Measurements from ENCODE around the gene IQGAP3.
"Not testable (repeated sequence)": the region's sequence is repeated elsewhere in the genome, so short reads cannot be mapped to it uniquely, and the experiment has no call there.

IQGAP3 gene

DNA sequence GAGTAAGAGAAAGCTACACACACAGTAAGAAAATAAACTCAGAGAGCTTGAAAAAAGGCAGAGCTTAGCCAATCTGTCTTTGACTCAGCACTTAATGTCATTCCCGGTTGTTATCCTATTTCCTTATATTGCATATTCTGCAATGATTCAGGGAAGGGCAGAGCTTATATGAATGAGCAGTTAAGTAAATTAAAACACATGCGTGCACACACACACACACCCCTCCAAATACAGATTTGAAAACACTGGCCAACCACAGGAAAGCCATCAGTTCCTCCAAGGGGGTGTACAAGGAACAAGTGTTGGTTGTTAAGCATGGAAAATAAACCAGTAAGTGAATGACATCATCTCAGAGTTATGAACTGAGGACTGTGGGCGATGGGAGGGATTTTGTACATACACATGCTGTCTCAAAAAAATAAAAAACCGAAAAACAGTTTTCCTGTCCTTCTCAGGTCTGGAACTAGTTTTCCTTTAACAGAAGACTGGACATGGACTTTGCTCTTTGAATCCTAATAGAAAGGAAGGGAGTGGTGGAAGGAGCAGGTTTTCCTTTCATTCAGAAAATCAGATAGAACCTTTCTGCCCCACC lies 1.0 kb downstream of the IQGAP3 start:
- DNase-seq: no peak

DNA sequence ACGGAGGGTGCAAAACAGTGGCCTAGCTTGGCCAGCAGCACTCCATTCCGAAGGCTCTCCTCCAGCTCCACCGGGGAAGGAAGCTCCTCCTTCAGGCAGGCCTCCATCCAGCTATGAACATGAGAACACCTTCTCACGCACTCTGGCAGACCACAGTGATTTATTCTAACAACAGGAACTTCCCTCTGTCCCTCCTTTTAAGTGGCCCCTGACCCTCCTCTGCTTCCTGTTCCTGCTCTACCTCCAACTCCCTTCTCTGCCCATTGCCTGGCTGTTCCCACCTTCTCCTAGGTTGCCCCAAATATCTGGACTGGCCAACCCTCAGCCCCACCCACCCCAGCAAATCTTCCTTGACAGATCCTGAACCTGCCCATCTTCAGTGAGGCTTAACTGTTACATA lies 5.9 kb downstream of the IQGAP3 start:
- no peak for DNase-seq

DNA sequence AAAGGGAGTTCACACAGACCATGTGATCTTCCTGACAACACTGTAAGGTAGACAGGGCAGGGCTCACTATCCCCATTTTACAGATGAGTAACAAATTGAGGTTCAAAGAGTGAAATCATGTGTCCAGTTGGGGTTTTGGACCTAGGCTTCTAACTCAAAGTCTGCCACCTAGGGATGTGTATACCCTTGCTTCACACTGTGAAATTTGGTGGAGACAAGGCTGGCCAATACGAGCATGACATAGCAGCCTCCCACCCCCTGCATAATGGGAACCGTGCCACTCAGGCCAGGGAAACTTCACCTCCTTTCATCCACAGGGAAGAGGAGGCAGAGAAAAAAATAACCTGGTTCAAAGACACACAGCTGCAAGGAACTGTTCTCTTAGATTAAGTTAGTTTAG lies 6.8 kb downstream of the IQGAP3 start:
- no peak for DNase-seq

DNA sequence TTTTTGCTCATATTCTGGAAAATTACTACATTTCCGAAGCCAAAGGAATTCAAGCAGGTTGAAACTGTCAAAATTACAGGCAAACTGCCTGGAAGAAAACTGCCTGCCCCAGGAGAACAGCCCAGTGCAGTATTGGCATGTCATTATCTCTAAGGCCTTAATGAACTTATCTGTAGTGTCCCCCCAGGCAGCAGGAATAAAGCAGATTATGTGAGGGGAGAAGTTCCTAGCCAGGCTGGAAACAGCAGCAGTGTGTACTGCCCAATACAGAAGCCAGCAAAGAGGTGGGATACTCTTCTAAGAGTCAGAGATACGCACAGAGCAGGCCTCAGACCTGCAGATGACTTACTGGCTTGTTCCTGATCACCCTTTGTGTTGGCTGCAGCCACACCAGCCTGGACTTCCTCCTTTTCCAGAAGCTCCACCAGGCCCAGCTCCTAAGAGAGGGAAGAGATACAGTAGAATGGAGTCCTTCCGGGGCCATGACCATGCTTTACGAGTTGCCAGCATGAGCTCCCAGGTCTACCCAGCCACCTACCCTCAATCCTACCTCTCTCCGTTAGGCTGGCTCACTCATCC lies 11.7 kb downstream of the IQGAP3 start:
- DNase-seq: no peak

DNA sequence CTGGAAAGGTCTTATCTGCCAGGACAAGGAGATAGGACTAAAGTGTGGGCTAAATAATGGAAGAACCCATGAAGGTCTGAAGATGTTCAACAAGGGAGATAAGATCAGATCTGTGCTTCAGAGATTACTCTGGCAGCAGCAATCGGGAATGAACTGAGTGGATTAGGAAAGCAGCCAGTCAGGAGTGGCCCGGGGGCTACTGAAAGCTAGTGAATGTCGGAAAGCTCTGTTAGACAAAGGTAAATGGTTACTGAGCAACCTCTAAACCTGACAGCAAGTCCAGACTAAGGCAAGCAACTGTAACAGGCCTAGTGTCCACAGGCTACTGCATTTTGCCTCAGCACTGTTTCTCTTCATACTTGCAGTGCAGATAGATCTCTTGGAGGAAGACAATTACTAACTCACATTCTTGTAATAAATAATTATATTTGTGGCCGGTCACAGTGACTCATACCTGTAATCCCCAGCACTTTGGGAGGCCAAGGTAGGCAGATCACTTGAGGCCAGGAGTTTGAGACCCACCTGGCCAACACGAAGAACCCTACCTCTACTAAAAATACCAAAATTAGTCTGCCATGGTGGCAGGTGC lies 12.5 kb downstream of the IQGAP3 start:
- DNase-seq: no peak

DNA sequence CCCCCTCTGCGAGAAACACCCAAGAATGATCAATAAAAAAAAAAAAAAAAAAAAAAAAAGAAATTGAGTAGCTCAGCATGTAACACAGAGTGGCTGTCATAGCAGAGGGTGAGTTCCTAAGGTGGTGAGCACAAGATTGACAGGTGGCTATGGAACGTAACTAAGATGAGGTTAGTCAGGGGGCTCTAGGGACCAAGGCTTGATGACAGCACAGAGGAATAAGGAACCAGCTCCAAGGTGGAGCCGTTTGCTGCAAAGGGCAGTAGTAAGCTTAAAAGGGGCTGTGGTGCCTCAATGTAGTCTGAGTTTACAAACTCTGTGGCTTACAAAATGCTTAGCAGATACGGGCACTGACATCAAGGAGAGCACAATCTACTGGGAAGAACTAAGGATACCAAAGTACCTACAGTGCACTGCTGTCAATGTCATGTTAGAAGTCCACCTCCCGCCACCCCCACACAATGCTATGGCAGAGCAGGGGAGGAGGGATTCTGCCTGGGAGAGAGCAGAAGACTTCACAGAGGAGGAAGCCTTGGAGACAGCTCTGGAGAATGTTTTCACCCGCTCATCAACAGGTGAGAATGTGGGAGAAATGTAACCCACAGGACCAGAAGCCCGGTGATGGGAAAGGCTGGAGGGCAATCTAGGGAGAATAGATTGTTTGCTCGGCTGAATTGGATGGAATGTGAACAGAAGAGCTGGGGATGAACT lies 13.1 kb downstream of the IQGAP3 start:
- DNase-seq: no peak

- DNase-seq: no peak
Observed at GRCh38 chr1:156556354-156556753, 16.0 kb downstream of the IQGAP3 start.

DNA sequence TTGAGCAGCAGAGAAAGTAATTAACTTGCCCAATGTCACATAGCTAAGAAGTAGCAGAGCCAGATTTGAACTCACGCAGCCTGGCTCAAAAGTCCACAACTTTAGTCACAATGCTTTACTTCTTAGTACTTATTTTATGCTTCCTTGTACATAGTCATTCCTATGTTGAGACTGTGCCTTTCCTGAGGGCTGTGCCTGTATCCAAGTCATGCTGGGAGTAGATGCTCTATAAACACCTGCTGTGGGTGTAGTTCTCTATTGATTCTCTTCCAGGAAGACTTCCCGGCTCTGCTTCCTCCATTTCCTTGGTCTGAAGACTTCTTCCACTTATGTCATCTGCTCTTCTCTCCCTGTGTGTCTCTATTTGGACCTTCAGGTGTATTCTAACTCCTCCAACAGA lies 16.6 kb downstream of the IQGAP3 start:
- DNase-seq: no peak

DNA sequence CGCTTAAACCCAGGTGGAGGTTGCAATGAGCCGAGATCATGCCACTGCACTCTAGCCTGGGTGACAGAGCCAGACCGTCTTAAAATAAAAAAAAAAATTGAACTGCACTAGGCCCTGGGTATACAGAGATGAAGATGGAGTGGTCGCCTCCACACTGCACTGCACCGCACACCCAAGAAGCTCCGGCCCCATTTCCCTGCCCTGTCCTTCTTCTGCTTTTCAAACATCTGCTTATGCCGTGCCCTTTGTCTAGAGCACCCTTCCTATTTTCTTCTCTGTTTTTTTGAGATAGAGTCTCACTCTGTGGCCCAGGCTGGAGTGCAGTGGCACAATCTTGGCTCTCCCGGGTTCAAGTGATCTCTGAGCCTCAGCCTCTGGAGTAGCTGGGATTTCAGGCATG lies 17.4 kb downstream of the IQGAP3 start:
- DNase-seq: no peak

- DNase-seq: no peak
Observed at GRCh38 chr1:156553860-156554485, 18.4 kb downstream of the IQGAP3 start.

- DNase-seq: not testable (repeated sequence)
Observed at GRCh38 chr1:156552937-156553336, 19.4 kb downstream of the IQGAP3 start.

DNA sequence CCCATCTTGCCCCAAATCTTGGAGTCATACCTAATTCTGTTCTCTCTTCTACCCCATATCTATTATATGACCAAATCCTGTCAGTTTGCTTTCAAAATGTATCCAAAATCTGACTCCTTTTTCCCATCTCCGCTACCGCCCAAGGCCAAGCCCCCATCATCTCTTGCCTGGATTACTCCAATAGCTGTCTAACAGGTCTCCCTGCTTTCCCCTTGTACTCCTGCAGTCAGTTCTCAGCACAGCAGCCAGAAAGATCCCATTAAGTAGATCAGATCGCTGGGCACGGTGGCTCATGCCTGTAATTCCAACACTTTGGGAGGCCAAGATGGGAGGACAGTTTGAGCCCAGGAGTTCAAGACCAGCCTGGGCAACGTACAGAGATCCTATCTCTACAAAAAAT lies 19.8 kb downstream of the IQGAP3 start:
- no peak for DNase-seq

GRCh38 chr1:156551869-156552268 lies 20.5 kb downstream of the IQGAP3 start:
- DNase-seq: no peak

GRCh38 chr1:156551066-156551643 lies 21.2 kb downstream of the IQGAP3 start:
- no peak for DNase-seq

GRCh38 chr1:156550346-156550745 lies 22.0 kb downstream of the IQGAP3 start:
- DNase-seq: no peak

DNA sequence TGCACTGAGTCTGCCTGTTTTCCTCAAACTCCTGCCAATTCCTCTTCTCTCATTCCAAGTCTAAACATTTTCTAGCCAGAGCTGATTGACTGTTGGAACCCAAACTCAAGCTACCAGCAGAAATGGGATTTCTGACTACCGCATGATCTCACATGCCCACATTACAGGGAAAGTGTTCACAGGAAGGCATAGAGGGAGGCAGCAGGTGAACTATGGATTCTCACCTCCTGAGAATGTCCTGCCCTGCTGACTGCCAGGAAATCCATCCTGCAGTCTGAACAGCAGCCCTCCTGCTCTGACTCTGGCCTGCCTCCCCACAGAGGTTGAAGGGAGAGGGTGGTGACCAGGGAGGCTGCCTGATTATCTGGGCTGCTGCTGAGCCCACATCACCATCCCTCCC lies 22.5 kb downstream of the IQGAP3 start:
- DNase-seq: no peak

- no peak for DNase-seq
Observed at GRCh38 chr1:156549390-156549789, 23.0 kb downstream of the IQGAP3 start.

DNA sequence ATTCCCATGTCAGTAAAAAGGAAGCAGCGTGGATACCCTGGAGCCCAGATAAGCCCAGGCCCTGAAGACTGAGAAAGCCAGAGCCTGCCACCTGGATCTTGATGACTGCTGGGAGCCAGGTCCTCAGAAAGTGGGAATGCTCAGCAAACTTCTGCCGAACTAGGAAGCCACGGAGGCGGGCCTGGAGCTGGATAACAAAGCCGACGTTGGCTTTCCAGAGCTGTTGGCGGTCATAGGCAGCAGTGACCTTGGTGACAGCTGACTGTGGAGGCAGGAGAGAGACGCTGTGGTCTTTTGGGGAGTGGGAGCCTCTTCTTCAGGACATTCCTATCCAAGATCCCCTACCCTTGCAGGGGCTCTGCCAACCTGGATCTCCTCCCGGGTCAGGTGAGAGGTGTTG lies 24.4 kb downstream of the IQGAP3 start:
- DNase-seq: no peak

DNA sequence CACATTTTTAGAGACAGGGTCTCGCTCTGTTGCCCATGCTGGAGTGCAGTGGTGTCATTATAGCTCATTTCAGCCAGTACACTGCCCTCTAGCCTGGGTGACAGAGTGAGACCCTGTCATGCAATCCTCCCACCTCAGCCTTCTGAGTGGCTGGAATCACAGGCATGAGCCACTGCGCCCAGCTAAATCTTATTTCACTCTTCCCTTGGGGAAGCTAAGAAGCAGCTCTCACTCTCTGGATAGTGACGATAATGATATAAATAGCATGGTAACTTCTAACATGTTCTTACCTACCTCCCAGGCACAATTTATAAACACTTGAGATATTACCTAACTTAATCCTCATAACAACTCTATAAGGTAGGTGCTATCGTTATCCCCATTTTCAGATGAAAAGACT lies 24.9 kb downstream of the IQGAP3 start:
- DNase-seq: no peak

DNA sequence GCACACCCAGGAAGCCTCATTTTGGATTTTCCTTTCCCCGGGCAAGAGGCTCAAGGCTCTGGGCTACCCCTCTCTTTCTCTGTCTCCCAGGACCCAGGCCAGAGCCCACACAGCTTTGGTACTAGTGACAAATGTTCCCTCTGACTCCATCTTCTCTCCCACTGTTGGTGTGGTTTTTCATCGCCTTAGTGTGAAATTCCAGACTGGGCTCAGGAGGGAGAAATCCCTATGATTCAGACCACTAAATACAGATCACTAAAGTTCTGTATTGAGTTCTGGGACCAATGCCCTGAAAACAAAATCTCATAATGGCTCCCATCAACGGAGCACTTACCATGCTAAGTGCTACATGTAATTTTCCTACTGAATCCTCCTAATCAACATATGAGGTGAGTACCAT lies 26.1 kb downstream of the IQGAP3 start:
- no peak for DNase-seq

DNA sequence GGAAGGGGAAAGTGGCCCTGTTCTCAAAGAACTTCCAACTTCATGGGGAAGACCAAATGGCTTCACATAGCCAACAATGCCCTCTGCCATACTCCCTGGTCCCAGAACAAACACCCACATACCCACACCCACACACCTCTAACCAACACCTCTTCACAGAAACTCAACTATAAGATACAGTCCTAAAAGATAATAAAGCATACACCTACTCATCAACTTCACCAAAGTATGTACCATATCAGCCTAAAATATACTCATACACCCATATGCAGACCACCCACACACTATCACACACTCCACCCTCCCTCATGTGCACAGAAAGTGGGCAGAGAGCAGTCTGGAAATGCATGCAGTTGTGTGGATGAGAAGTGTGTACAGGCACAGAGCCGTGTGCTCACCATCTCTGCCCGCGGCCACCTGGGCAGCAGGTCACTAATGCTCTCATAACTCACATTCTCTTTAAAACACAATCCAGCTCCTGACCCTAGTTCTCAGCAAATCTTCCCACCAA lies 27.7 kb downstream of the IQGAP3 start:
- no peak for DNase-seq

DNA sequence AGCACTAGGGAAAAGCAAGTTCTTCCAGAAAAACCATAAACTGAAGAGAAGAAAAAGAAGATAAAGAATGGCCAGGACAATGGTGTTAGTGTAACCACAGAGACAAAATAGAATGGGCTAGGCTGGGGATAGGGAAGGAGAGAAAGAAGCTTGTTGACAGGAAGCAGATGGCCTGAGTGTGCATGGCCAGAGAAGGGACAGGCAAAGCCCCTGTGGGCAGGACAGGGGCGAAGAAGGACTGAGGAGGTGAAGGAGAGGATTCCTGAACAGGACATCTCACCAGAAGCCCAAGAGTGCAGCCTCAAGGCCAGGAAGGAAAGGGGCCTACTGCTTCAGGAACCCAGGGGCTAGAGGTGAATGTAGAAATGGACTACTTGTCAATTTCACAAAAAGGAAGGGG lies 29.3 kb downstream of the IQGAP3 start:
- DNase-seq: no peak

DNA sequence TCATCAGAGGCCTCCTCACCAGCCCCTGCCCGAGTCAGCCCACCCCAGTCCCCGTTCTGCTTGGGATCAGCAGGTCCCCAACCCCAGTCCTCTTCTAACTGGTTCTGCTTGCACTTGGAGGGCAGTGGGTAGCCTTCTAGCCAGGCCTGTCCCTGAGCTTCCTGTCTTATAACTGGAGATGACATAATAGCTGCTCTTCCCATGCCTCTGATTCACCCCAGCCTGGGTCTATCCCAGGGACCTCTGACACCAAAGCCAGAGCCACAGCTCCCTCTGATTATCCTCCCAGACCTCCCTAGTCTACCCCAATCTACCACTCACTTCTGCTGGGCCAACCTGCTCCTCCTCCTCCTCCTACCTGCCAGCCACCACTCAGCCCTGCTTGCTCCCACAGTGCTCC lies 31.4 kb downstream of the IQGAP3 start:
- no peak for DNase-seq
